T-helper 2 cell treated with Interferon-gamma antibody and Interleukin-4, amounts not matched to agents 5 μg/mL and 100 μg/mL, for 36 hours (primary cell): ENCODE data around the gene TAF9.
"Not testable (repeated sequence)": the region's sequence is repeated elsewhere in the genome, so short reads cannot be mapped to it uniquely, and the experiment has no call there.

Experiments
- DNase-seq: peaks from one replicate; pipeline ENCODE4 v3.0.0; 2021; ENCODE audit warnings: low spot score
- H3K27ac Mint-ChIP-seq: one replicate; pipeline ENCODE4 v1.8.0; 2021; ENCODE audit warnings: mild to moderate bottlenecking, mixed read lengths
- H3K27me3 Mint-ChIP-seq: one replicate; pipeline ENCODE4 v1.8.0; 2021; ENCODE audit warnings: low read depth, mixed read lengths
- H3K36me3 Mint-ChIP-seq: one replicate; pipeline ENCODE4 v1.8.0; 2021; ENCODE audit warnings: low read depth, mixed read lengths
- H3K4me1 Mint-ChIP-seq: one replicate; pipeline ENCODE4 v1.8.0; 2021; ENCODE audit warnings: low read depth, mixed read lengths
- H3K4me3 Mint-ChIP-seq: one replicate; pipeline ENCODE4 v1.8.0; 2022; ENCODE audit warnings: mild to moderate bottlenecking, moderate library complexity, mixed read lengths
- H3K9me3 Mint-ChIP-seq: one replicate; pipeline ENCODE4 v1.8.0; 2021; ENCODE audit warnings: mixed read lengths

Gene TAF9

DNA sequence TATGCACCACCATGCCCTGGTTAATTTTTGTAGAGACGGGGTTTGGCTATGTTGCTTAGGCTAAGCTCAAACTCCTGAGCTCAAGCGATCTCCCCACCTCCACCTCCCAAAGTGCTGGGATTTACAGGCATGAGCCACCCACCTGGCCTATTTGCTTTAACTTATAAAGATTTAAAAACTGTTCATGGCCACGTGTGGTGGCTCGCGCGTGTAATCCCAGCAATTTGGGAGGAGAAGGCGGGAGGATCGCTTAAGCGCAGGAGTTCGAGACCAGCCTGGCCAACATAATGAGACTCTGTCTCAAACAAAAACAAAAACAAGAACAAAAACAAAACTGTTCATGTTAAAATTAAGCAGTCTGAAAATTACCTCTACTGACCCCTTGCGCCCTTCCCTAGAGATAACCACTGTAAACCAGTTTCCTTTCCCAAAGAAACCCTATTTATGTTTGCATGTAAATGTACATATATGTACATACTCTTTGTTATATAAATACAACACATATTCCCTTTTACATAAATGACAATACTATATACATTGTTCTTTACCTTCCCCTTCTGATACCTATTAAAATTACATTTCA lies 1.5 kb downstream of the TAF9 start:
- no peaks in the 10 kb centered on the region for H3K27me3 Mint-ChIP-seq
- H3K4me1 Mint-ChIP-seq, result peaks cover 30% of the 10 kb centered on the region
- peaks cover 40% of the 10 kb centered on the region for H3K36me3 Mint-ChIP-seq
- peak overlapping the region; percentile 93 for H3K4me3 Mint-ChIP-seq
- no peaks in the 10 kb centered on the region for H3K9me3 Mint-ChIP-seq
- DNase-seq, result no peak
- peak overlapping the region; percentile 97 for H3K27ac Mint-ChIP-seq

DNA sequence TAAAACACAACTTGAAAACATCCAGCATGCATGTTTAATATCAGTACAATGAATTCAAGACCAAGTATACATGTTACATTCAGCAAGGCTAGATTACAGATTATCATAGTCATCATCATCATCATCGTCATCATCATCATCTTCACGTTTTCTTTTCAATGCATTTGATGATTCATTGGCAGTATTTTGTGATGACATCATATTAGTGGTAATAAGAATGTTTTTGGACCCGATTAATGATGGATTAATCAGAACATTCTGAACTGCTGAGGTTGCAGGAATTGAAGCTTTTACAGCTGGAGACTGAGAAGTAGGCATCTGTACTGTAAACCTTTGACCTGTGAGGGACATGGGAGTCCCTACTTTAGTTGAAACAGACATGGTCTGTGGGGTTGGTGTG lies 4.5 kb downstream of the TAF9 start:
- Mint-ChIP-seq H3K27me3 (no peaks in the 10 kb centered on the region), H3K4me1 (peaks cover 25% of the 10 kb centered on the region), H3K36me3 (peaks cover 43% of the 10 kb centered on the region), H3K9me3 (no peaks in the 10 kb centered on the region), H3K4me3 (no peak overlapping the region), H3K27ac (no peak overlapping the region)
- DNase-seq, result no peak

DNA sequence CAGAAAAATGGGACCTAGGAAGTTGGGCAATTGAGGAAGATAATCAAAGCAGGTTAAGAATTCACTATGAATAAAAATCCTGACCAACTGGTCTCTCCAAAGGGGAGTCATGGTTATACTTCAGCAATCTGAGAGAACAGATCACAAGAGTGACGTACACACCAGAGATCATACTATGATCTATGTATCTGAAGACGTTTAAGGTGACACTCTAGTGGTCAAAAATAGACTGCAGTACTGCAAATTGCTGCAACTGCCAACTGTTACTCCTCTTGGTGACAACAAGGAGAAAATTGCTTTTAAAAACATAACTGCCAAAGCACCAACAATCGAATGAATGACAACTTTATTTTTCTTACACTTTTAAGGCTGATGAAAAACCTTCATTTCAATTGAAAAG lies 4.9 kb downstream of the TAF9 start:
- Mint-ChIP-seq H3K4me3 (no peak overlapping the region), H3K27me3 (no peaks in the 10 kb centered on the region), H3K9me3 (no peaks in the 10 kb centered on the region), H3K4me1 (peaks cover 25% of the 10 kb centered on the region), H3K27ac (peak overlapping the region; percentile 36), H3K36me3 (peaks cover 43% of the 10 kb centered on the region)
- no peak for DNase-seq

DNA sequence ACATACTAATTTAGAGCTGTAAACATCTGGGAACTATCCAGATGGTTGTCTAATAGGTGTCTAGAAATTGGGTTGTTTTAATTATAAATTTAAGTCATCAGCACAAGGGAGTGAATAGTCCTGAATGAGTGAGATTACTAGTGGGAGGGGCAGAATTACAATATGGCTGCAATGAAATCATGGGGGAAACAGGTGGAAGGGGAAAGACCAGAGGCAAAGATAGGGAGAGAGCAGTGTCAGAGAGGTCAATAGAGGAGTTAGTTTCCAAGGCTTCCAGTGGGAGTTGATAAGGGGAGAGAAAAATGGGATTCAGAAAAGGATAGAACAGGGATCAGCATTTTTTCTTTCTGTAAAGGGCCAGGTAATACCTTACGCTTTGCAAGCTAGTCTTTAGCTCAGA lies 8.9 kb downstream of the TAF9 start:
- peaks cover 36% of the 10 kb centered on the region for H3K36me3 Mint-ChIP-seq
- H3K4me3 Mint-ChIP-seq, result no peak overlapping the region
- no peaks in the 10 kb centered on the region for H3K27me3 Mint-ChIP-seq
- H3K27ac Mint-ChIP-seq, result no peak overlapping the region
- no peaks in the 10 kb centered on the region for H3K9me3 Mint-ChIP-seq
- no peak for DNase-seq
- H3K4me1 Mint-ChIP-seq, result peaks cover 18% of the 10 kb centered on the region

DNA sequence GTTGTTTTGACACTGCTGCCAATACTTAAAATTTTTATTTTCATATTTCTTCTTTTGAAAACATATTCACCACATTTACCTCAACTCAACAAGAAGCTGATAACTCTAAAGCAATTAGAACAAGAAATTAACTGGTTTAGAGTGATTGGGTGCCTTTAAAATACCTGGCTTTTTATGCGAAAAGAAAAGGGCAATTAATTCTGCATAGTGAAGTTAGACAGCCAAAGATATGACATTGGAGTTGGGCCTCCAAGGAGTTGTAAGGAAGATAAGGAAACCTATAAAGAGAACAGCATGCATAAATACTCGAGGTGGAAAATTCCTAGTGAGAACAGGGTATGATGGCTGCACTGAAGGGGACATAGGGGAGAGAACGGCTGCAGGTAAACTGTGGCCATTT lies 9.6 kb downstream of the TAF9 start:
- Mint-ChIP-seq H3K27me3 (no peaks in the 10 kb centered on the region), H3K27ac (no peak overlapping the region), H3K4me3 (no peak overlapping the region), H3K4me1 (peaks cover 16% of the 10 kb centered on the region), H3K9me3 (no peaks in the 10 kb centered on the region), H3K36me3 (peaks cover 28% of the 10 kb centered on the region)
- no peak for DNase-seq

DNA sequence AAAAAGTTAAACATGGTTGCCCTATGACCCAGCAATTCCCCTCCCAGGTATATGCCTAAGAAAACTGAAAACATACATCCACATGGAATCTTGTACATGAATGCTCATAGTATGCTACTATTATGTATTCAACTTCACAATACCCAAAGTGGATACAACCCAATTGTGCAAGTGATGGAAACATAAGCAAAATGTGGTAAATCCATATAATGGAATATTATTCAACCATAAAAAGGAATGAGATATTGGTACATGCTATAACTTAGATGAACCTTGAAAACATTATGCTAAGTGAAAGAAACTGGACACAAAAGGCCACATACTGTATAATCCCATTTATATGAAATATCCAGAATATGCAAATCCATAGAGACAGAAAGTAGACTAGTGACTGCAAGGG lies 18.7 kb downstream of the TAF9 start:
- H3K36me3 Mint-ChIP-seq, result peaks cover 25% of the 10 kb centered on the region
- no peaks in the 10 kb centered on the region for H3K9me3 Mint-ChIP-seq
- H3K4me3 Mint-ChIP-seq, result no peak overlapping the region
- H3K27ac Mint-ChIP-seq, result no peak overlapping the region
- peaks cover 1% of the 10 kb centered on the region for H3K4me1 Mint-ChIP-seq
- DNase-seq, result no peak
- no peaks in the 10 kb centered on the region for H3K27me3 Mint-ChIP-seq

DNA sequence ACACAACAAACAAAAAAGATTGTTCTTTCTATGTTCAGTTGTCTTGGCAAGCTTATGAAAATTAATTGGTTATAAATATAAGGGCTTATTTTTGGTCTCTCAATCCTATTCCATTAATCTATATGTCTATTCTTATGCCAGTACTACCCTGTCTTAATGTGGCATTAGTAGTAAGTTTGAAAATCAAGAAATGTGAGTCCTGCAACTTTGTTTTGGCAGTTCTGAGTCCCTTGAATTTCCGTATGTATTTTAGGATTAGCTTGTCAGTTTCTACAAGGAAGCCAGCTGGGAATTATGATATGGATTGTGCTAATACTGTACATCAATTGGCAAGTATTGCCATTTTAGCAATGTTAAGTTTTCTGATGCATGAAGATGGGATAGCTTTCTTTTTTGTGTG lies 26.2 kb downstream of the TAF9 start:
- Mint-ChIP-seq H3K27me3 (no peaks in the 10 kb centered on the region), H3K4me3 (no peak overlapping the region), H3K9me3 (no peaks in the 10 kb centered on the region), H3K27ac (no peak overlapping the region), H3K36me3 (no peaks in the 10 kb centered on the region), H3K4me1 (no peaks in the 10 kb centered on the region)
- no peak for DNase-seq

DNA sequence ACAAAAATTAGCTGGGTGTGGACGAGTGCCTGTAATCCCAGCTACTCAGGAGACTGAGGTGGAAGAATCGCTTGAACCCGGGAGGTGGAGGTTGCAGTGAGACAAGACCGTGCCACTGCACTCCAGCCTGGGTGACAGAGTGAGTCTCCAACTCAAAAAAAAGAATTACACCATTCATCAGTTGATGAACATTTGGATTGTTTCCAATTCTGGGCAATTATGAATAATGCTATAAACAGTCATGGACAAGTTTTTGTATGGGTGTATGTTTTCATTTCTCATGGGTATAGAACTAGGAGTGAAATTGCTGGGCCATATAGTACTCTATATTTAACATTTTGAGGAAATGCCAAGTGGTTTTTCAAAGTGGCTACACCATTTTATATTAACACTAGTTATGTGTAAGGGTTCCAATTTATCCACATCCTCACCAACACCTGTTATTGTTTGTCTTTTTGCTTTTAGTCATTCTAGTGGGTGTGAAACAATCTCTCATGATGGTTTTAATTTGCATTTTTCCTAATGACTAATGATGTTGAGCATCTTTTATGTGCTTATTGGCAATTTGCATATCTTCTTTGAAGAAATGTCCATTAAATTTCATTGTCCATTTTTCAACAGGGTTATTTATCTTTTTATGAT lies 27.7 kb downstream of the TAF9 start:
- DNase-seq, result no peak
- Mint-ChIP-seq H3K36me3 (no peaks in the 10 kb centered on the region), H3K9me3 (no peaks in the 10 kb centered on the region), H3K4me3 (no peak overlapping the region), H3K27ac (no peak overlapping the region), H3K27me3 (no peaks in the 10 kb centered on the region), H3K4me1 (no peaks in the 10 kb centered on the region)

DNA sequence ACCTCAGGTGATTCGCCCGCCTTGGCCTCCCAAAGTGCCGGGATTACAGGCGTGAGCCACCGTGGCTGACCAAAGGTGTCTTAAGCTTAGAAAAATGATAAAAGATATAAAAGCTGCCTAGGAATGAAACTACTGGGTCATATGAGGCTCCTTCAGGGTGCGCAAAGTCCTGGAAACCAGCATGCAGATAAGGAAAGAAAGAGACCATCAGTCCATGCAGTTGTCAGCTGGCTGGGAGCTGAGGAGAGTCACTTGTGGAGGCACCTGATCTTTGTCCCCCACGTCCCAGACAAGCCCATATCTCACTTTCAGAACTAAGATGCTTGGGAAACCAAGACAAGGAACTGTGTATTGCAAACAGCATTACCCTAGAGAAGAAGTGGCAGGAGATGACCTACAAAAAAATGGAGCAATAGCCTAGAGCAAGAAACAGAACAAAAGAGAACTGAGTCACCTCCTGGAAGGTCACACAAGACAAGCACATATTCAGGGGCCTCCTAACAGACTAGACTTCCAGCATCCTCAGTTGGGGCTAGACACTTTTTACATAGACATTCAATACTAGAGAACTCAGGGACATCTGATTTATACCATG lies 33.9 kb downstream of the TAF9 start:
- H3K4me3 Mint-ChIP-seq, result no peak overlapping the region
- peaks cover 15% of the 10 kb centered on the region for H3K4me1 Mint-ChIP-seq
- no peaks in the 10 kb centered on the region for H3K9me3 Mint-ChIP-seq
- DNase-seq, result no peak
- H3K27ac Mint-ChIP-seq, result no peak overlapping the region
- no peaks in the 10 kb centered on the region for H3K27me3 Mint-ChIP-seq
- no peaks in the 10 kb centered on the region for H3K36me3 Mint-ChIP-seq

DNA sequence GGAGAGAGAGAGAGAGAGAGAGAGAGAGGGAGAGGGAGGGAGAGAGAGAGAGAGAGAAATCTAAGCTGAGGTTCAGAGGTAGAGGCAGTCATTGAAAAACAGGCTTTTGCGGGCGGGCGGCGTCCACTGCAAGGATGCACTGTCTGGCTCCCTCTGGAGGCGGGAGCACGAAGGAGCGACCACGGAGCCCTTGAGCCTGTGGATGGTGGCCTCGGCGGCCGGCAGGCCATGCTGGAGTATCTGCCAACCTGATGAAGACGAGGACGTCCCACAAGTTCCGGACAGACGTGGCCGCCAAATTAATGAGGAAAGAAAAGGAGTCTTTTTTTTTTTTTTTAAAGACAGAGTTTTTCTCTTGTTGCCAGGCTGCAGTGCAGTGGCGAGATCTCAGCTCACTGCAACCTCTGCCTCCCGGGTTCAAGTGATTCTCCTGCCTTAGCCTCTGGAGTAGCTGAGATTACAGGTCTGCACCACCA lies 34.5 kb downstream of the TAF9 start:
- no peaks in the 10 kb centered on the region for H3K9me3 Mint-ChIP-seq
- H3K27me3 Mint-ChIP-seq, result no peaks in the 10 kb centered on the region
- peak; percentile 71 for DNase-seq
- peaks cover 15% of the 10 kb centered on the region for H3K4me1 Mint-ChIP-seq
- peak overlapping the region; percentile 18 for H3K27ac Mint-ChIP-seq
- no peaks in the 10 kb centered on the region for H3K36me3 Mint-ChIP-seq
- H3K4me3 Mint-ChIP-seq, result peak overlapping the region; percentile 4

DNA sequence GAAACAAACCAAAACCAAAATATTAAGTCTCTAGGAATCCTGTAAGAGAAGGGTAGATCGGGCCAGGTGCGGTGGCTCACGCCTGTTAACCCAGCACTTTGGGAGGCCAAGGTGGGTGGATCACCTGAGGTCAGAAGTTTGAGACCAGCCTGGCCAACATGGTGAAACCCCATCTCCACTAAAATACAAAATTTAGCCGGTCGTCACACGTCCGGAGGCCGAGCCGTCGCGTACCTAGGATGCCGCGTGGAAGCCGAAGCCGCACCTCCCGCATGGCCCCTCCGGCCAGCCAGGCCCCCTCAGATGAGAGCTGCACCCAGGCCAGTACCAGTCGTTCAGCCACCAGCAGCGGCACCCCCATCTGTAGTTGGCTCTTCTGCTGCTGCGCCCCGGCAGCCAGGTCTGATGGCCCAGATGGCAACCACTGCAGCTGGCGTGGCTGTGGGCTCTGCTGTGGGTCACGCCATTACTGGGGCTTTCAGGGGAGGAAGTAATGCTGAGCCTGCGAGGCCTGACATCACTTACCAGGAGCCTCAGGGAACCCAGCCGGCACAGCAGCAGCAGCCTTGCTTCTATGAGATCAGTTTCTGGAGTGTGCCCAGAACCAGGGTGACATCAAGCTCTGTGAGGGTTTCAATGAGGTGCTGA lies 35.5 kb downstream of the TAF9 start:
- not testable (repeated sequence) for H3K27ac Mint-ChIP-seq, H3K27me3 Mint-ChIP-seq, H3K9me3 Mint-ChIP-seq, H3K36me3 Mint-ChIP-seq, H3K4me3 Mint-ChIP-seq, DNase-seq
- peaks cover 15% of the 10 kb centered on the region for H3K4me1 Mint-ChIP-seq

DNA sequence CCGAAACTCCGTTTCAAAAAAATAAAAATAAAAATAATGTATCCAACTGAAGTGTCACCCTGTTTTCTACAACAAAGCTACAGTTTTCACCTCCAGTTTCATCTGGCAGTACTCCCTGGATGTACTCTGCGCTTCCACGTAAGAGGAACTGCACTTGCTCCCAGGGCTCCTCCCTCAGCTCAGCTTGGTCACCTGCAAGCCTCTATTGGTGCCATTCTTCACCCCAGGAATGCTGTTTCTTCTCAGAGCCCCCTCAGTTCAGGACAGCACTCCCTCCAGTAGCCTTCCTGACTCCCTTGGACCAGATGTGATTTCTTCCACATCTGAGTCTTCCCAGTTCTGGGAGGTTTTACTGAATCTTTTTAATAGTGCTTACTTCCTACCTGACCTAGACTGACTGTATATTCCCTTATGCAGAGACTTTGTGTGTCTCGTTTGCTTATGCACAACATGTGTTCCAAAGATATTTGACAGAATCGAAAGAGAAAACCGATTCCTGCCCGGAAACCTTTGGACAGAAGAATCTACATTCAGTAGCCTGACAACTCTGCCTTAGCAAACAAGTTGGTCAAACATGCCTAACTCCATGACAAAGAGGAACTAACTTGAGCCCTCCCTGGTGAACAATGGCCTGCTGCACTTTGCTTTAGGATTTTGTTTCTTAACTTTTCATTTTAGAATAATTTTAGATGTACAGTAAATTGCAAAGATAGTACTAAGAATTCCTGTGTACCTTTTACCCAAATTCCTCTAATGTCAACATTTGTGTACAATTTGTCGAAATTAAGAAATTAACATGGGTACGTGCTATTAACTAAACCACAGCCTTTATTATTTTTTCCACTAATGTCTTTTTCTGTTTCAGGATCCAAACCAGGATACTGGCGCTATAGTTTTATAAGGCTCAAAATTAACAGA lies 37.5 kb downstream of the TAF9 start:
- Mint-ChIP-seq H3K4me3 (peak overlapping the region; percentile 92), H3K4me1 (peaks cover 15% of the 10 kb centered on the region), H3K27ac (peak overlapping the region; percentile 60), H3K36me3 (no peaks in the 10 kb centered on the region), H3K27me3 (no peaks in the 10 kb centered on the region), H3K9me3 (no peaks in the 10 kb centered on the region)
- DNase-seq, result no peak

DNA sequence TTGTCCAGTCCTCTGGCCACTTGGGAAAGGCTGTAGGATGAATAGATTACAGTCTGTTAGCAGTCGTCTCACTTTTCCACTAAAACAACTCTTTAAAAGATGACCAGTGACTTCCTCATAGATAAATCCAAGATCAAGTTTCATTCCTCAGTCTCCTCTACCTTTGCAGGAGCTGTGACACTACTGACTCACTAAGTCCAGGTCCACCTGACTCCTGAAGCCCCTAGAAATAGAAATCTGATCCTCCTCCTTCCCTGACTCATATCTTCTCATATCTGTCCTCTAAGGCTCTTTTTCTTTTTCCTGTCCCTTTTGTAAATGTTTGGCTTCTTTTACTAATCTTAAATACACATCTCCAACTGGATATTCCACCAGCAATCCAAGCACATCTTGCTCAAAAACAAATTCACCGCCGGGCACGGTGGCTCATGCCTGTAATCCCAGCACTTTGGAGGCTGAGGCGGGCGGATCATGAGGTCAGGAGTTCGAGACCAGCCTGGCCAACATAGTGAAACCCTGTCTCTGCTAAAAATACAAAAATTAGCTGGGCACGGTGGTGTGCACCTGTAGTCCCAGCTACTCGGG lies 39.3 kb downstream of the TAF9 start:
- no peak overlapping the region for H3K4me3 Mint-ChIP-seq
- H3K27me3 Mint-ChIP-seq, result no peaks in the 10 kb centered on the region
- no peaks in the 10 kb centered on the region for H3K36me3 Mint-ChIP-seq
- no peaks in the 10 kb centered on the region for H3K9me3 Mint-ChIP-seq
- peaks cover 15% of the 10 kb centered on the region for H3K4me1 Mint-ChIP-seq
- H3K27ac Mint-ChIP-seq, result no peak overlapping the region
- no peak for DNase-seq
